Measurements from ENCODE around the gene ACTL9. TPM values are rescaled to one million over a fixed set of nuclear protein-coding genes. Genes with fewer than 3 reads are reported as not detected.
"Not testable (repeated sequence)": the region's sequence is repeated elsewhere in the genome, so short reads cannot be mapped to it uniquely, and the experiment has no call there.

Gene ACTL9
- total RNA-seq: not detected in 2 replicates
- not detected in 2 replicates for polyA plus RNA-seq
- polyA plus RNA-seq (2011; cell fraction: cytosol; rRNA removed): not detected in 2 replicates
- not detected in 2 replicates for polyA plus RNA-seq (2011; cell fraction: nucleus; rRNA removed)
- not detected in 2 replicates for polyA plus RNA-seq (2012)
- polyA minus RNA-seq: not detected in 2 replicates
- not detected for polyA minus RNA-seq (2011; cell fraction: cytosol; rRNA and poly(A)+ RNA removed)
- not detected in 2 replicates for polyA minus RNA-seq (2011; cell fraction: nucleus; rRNA and poly(A)+ RNA removed)
- Bru-seq, nascent RNA: not detected
- BruChase-seq, experiment 1, labeled RNA remaining after a 6-hour chase: not detected
- not detected for BruChase-seq, experiment 2, labeled RNA remaining after a 2-hour chase
- long read RNA-seq: 0 reads

GRCh38 chr19:8698433-8699063 lies at the start of gene ACTL9:
TSS of gene ACTL9 (minus strand) at chr19:8698795. CDS start at chr19:8698701, 94 bp downstream.
- Histone ChIP-seq H3K9me1 (replicated peaks; ENCODE audit: control insufficient read depth, extremely low read depth, insufficient read depth, low read length) (no peaks in the 10 kb centered on the region), H3K27me3 (ENCODE audit: control insufficient read depth in 2 of 2, insufficient read depth in 2 of 2, low read length in 2 of 2) (no peaks in the 10 kb centered on the region), H3K79me2 (ENCODE audit: control insufficient read depth, insufficient read depth, low read length) (no peaks in the 10 kb centered on the region), H3K36me3 (ENCODE audit: control insufficient read depth in 2 of 2, extremely low read depth in 1 of 2, insufficient read depth in 2 of 2, low read length in 2 of 2) (no peaks in the 10 kb centered on the region), H3K9me3 (replicated peaks; ENCODE audit: control insufficient read depth, insufficient read depth, low read length) (no peaks in the 10 kb centered on the region), H2AFZ (ENCODE audit: low read depth, low read length) (no peak within 1 kb of the TSS), H4K20me1 (replicated peaks; ENCODE audit: control insufficient read depth, extremely low read depth, insufficient read depth, low read length) (no peaks in the 10 kb centered on the region), H3K4me2 (ENCODE audit: insufficient read depth, low read length) (no peak within 1 kb of the TSS), H3K9ac (replicated peaks; ENCODE audit: extremely low read depth, insufficient read depth, low read length) (no peak within 1 kb of the TSS), H3K4me1 (ENCODE audit: control insufficient read depth, extremely low read depth, insufficient read depth, low read length) (no peaks in the 10 kb centered on the region), H3K27ac (ENCODE audit: insufficient read depth, low read depth, low read length) (no peak within 1 kb of the TSS), H3K4me3 (replicated peaks in 1 of 3; ENCODE audit: insufficient read depth in 1 of 3, low read depth in 1 of 3, low read length in 3 of 3) (no peak within 1 kb of the TSS)
- TF ChIP-seq MYC (IDR thresholded peaks at IDR 0.05; ENCODE audit: low read depth, low read length) (no peak), FOS (IDR thresholded peaks at IDR 0.05; ENCODE audit: borderline replicate concordance, insufficient read depth, low read length) (no peak), MAX (IDR thresholded peaks at IDR 0.05; ENCODE audit: insufficient read depth, insufficient read length) (no peak), POLR2A (IDR thresholded peaks at IDR 0.05; ENCODE audit: low read depth, low read length) (no peak), EZH2 (IDR thresholded peaks at IDR 0.05; ENCODE audit: borderline replicate concordance, low read depth, low read length, severe bottlenecking) (no peak), JUN (IDR thresholded peaks at IDR 0.05; ENCODE audit: borderline replicate concordance, insufficient read depth, insufficient read length, low read depth) (no peak), POLR2AphosphoS5 (IDR thresholded peaks at IDR 0.05; ENCODE audit: insufficient read depth, low read depth, low read length) (no peak), GATA2 (IDR thresholded peaks at IDR 0.05; ENCODE audit: insufficient read depth, insufficient read length, low read depth, low read length) (no peak)
- TF ChIP-seq, protein P1, sequence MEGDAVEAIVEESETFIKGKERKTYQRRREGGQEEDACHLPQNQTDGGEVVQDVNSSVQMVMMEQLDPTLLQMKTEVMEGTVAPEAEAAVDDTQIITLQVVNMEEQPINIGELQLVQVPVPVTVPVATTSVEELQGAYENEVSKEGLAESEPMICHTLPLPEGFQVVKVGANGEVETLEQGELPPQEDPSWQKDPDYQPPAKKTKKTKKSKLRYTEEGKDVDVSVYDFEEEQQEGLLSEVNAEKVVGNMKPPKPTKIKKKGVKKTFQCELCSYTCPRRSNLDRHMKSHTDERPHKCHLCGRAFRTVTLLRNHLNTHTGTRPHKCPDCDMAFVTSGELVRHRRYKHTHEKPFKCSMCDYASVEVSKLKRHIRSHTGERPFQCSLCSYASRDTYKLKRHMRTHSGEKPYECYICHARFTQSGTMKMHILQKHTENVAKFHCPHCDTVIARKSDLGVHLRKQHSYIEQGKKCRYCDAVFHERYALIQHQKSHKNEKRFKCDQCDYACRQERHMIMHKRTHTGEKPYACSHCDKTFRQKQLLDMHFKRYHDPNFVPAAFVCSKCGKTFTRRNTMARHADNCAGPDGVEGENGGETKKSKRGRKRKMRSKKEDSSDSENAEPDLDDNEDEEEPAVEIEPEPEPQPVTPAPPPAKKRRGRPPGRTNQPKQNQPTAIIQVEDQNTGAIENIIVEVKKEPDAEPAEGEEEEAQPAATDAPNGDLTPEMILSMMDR (IDR thresholded peaks at IDR 0.05; ENCODE audit: extremely low read depth in 1 of 2, insufficient read depth in 1 of 2, low read depth in 1 of 2, low read length in 2 of 2): no peak
- ChIA-PET POLR2A (no interaction called here), CTCF (no interaction called here)
- DNase-seq (ENCODE audit: low read depth, low spot score): no peak
- intact Hi-C loops (cut with micrococcal nuclease) (no loop called here), dilution Hi-C loops (cut with MboI; ENCODE audit: extremely low pct_ligation_motif_present, low sequenced_read_pairs) (no loop called here)
- BruUV-seq (replicated peaks): no TSS peak
- FAIRE-seq: no peak

DNA sequence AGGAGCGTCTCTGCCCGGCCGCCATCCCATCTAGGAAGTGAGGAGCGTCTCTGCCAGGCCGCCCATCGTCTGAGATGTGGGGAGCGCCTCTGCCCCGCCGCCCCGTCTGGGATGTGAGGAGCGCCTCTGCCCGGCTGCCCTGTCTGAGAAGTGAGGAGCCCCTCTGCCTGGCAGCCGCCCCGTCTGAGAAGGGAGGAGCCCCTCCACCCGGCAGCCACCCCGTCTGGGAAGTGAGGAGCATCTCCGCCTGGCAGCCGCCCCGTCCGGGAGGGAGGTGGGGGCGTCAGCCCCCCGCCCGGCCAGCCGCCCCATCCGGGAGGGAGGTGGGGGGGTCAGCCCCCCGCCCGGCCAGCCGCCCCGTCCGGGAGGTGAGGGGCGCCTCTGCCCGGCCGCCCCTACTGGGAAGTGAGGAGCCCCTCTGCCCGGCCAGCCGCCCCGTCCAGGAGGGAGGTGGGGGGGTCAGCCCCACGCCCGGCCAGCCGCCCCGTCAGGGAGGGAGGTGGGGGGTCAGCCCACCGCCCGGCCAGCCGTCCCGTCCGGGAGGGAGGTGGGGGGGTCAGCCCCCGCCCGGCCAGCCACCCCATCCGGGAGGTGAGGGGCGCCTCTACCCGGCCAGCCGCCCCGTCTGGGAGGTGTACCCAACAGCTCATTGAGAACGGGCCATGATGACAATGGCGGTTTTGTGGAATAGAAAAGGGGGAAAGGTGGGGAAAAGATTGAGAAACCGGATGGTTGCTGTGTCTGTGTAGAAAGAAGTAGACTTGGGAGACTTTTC lies 40.9 kb upstream of the ACTL9 start:
- H4K20me1 ChIP-seq (replicated peaks; ENCODE audit: control insufficient read depth, extremely low read depth, insufficient read depth, low read length); H2AFZ ChIP-seq (ENCODE audit: low read depth, low read length); BruUV-seq (replicated peaks); FAIRE-seq; H3K27ac ChIP-seq (ENCODE audit: insufficient read depth, low read depth, low read length); dilution Hi-C loops (cut with MboI; ENCODE audit: extremely low pct_ligation_motif_present, low sequenced_read_pairs); POLR2A ChIA-PET; CTCF ChIA-PET; intact Hi-C loops (cut with micrococcal nuclease); H3K27me3 ChIP-seq (ENCODE audit: control insufficient read depth in 2 of 2, insufficient read depth in 2 of 2, low read length in 2 of 2); H3K4me1 ChIP-seq (ENCODE audit: control insufficient read depth, extremely low read depth, insufficient read depth, low read length); H3K4me3 ChIP-seq (replicated peaks in 1 of 3; ENCODE audit: insufficient read depth in 1 of 3, low read depth in 1 of 3, low read length in 3 of 3); H3K79me2 ChIP-seq (ENCODE audit: control insufficient read depth, insufficient read depth, low read length); H3K4me2 ChIP-seq (ENCODE audit: insufficient read depth, low read length); H3K9ac ChIP-seq (replicated peaks; ENCODE audit: extremely low read depth, insufficient read depth, low read length); H3K36me3 ChIP-seq (ENCODE audit: control insufficient read depth in 2 of 2, extremely low read depth in 1 of 2, insufficient read depth in 2 of 2, low read length in 2 of 2); H3K9me3 ChIP-seq (replicated peaks; ENCODE audit: control insufficient read depth, insufficient read depth, low read length); DNase-seq (ENCODE audit: low read depth, low spot score); H3K9me1 ChIP-seq (replicated peaks; ENCODE audit: control insufficient read depth, extremely low read depth, insufficient read depth, low read length): not testable (repeated sequence)
